Panc1 (cell line): ENCODE results near the gene HAGHL.

Experiments
- POLR2AphosphoS5 ChIP-seq: IDR thresholded peaks from 2 replicates; pipeline ENCODE4 v1.6.1; 2012; ENCODE audit warnings: mild to moderate bottlenecking, low read depth, low read length, moderate library complexity
- TF ChIP-seq, protein P1 (sequence below): fragments of 450-650 bp; IDR thresholded peaks from 2 replicates; pipeline ENCODE4 v1.5.1; 2017; ENCODE audit warnings: mild to moderate bottlenecking

DNA sequence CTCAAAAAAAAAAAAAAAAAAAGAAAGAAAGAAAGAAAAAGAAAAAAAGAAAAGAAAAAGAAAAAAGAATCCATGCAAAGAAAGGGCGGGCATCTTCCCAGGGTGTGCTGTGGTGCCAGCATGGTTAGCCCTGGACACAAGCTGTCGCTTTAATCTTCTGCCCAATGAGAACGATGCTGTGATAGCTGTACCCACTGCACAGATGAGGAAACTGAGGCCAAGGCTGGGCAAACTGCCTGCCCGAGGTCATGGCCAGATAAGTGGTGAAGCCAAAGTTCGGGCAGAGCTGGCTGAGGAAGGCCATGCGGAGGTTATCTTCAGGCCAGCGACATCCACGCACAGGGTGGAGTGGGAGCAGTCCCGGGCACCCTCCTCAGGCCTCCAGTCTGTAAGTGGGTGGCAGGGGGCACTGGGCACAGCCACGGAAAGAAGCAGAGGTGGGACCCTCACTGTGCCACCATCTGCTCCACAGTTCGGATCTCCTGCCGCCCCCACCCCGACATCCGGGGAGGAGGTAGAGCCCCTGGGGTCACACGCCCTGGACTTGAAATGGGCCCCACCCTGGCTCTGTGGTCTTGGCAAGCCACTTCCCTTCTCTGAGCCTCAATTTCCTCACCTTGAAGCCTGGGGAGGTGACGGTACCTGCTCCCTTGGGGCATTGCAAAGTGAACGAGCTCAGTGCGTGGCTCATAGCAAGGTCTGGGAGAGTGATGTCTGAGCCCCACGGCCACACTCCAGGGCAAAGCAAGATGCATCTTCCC, 27.8 kb upstream of the HAGHL start:
- TF ChIP-seq POLR2AphosphoS5 = no peak
- TF ChIP-seq, protein P1, sequence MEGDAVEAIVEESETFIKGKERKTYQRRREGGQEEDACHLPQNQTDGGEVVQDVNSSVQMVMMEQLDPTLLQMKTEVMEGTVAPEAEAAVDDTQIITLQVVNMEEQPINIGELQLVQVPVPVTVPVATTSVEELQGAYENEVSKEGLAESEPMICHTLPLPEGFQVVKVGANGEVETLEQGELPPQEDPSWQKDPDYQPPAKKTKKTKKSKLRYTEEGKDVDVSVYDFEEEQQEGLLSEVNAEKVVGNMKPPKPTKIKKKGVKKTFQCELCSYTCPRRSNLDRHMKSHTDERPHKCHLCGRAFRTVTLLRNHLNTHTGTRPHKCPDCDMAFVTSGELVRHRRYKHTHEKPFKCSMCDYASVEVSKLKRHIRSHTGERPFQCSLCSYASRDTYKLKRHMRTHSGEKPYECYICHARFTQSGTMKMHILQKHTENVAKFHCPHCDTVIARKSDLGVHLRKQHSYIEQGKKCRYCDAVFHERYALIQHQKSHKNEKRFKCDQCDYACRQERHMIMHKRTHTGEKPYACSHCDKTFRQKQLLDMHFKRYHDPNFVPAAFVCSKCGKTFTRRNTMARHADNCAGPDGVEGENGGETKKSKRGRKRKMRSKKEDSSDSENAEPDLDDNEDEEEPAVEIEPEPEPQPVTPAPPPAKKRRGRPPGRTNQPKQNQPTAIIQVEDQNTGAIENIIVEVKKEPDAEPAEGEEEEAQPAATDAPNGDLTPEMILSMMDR = no peak
